ENCODE measurements around the gene ROPN1B.
"Not testable (repeated sequence)": the region's sequence is repeated elsewhere in the genome, so short reads cannot be mapped to it uniquely, and the experiment has no call there.

DNA sequence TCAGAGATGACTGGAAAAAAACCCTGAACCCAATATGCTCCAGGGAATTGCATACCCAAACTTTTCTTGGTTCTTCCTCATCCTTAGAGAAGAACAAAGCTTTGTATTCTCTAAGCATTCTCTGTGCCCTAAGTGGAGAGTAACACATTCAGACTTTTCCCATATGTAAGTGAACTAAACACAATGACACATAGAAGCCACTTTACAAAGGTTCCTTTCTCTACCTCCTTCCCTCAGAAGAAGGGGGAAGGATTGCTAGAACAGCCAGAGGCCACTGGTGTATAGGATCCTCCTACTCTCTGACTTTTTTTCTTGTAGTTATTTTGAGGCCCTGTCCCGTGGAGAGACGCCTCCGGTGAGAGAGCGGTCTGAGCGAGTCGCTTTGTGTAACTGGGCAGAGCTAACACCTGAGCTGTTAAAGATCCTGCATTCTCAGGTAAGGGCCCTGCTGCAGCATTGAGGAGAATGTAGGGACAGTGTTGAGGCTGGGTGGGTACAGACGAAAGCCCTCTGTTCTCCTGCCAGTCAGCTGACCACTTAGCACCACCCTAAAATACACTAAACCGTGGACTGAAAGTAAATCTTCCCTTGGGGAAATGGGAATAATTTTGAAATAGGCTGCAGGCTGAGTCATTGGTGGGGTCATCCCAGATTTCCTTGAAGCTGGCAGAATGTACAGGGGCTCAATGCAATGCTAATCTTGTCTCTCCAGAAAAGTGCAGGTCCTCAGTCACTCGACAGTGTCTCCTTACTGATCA lies 6.4 kb downstream of the ROPN1B start:
- not testable (repeated sequence) for TF ChIP-seq CTCF (conservative IDR thresholded peaks at IDR 0.05; ENCODE audit: low read depth in 2 of 2); EZH2phosphoT487 (IDR thresholded peaks at IDR 0.05; ENCODE audit: unreplicated experiment); POLR2AphosphoS5 (IDR thresholded peaks at IDR 0.05; ENCODE audit: low read depth); ZNF331 (CRISPR knock-in tag; IDR thresholded peaks at IDR 0.05; ENCODE audit: low read depth); STAT1 (IDR thresholded peaks at IDR 0.05; ENCODE audit: unreplicated experiment); EZH2 (IDR thresholded peaks at IDR 0.05; ENCODE audit: low read depth, unreplicated experiment); CREB1 (CRISPR knock-in tag; IDR thresholded peaks at IDR 0.05; ENCODE audit: low read depth); REST (IDR thresholded peaks at IDR 0.05; ENCODE audit: unreplicated experiment); ZNF114 (CRISPR knock-in tag; IDR thresholded peaks at IDR 0.05); JUNB (IDR thresholded peaks at IDR 0.05; ENCODE audit: unreplicated experiment); ETS1 (IDR thresholded peaks at IDR 0.05)

All from GM23338 (cell line).